GM12878 (cell line): ENCODE data around the gene NRK.

Experiments
- CTCF ChIP-seq, 3 experiments: IDR thresholded peaks in 2 of 3; conservative IDR thresholded peaks in 1 of 3; 2 replicates each; pipeline ENCODE4 v1.5.1; 2011; ENCODE audit warnings: low read depth in 3 of 3, low read length in 3 of 3, mild to moderate bottlenecking in 3 of 3, control low read depth in 2 of 3, moderate library complexity in 2 of 3, inconsistent platforms in 1 of 3, mixed read lengths in 1 of 3; ENCODE audit not compliant: control insufficient read depth in 2 of 3, insufficient read depth in 1 of 3; ENCODE audit errors: extremely low read depth in 1 of 3
- EZH2 ChIP-seq: IDR thresholded peaks from 2 replicates; pipeline ENCODE4 v1.6.1; 2012; ENCODE audit warnings: low read depth, mild to moderate bottlenecking, control low read depth, inconsistent platforms, low read length, borderline replicate concordance; ENCODE audit not compliant: control insufficient read depth
- MYC ChIP-seq: IDR thresholded peaks from 2 replicates; pipeline ENCODE4 v1.6.1; 2011; ENCODE audit warnings: mild to moderate bottlenecking, low read length, moderate library complexity, inconsistent platforms; ENCODE audit not compliant: insufficient read depth, insufficient replicate concordance, insufficient read length, severe bottlenecking
- POLR2AphosphoS5 ChIP-seq: IDR thresholded peaks from 2 replicates; pipeline ENCODE4 v1.6.1; 2011; ENCODE audit warnings: mild to moderate bottlenecking, low read length, inconsistent platforms
- RAD21 ChIP-seq: IDR thresholded peaks from 2 replicates; pipeline ENCODE4 v1.6.1; 2011; ENCODE audit warnings: mild to moderate bottlenecking, low read depth, low read length, moderate library complexity; ENCODE audit not compliant: insufficient read depth
- RAD51 ChIP-seq: fragments of 450-650 bp; IDR thresholded peaks from 2 replicates; pipeline ENCODE4 v1.6.1; 2016; ENCODE audit warnings: moderate library complexity, mild to moderate bottlenecking, inconsistent platforms
- SIN3A ChIP-seq: IDR thresholded peaks from 2 replicates; pipeline ENCODE4 v1.6.1; 2012; ENCODE audit warnings: low read depth, low read length, improper control_type of control experiment
- SMAD1 ChIP-seq: fragments of 450-650 bp; IDR thresholded peaks from 2 replicates; pipeline ENCODE4 v1.6.1; 2018; ENCODE audit warnings: mild to moderate bottlenecking, low read depth; ENCODE audit not compliant: partially characterized antibody
- YY1 ChIP-seq: IDR thresholded peaks from 2 replicates; pipeline ENCODE4 v1.6.1; 2011; ENCODE audit warnings: low read depth, mild to moderate bottlenecking, low read length

- TF ChIP-seq YY1 (no peak), POLR2AphosphoS5 (no peak), SIN3A (no peak), SMAD1 (no peak), RAD21 (no peak), CTCF (IDR thresholded peaks at IDR 0.05 in 2 of 3, conservative IDR thresholded peaks at IDR 0.05 in 1 of 3; ENCODE audit: control insufficient read depth in 2 of 3, extremely low read depth in 1 of 3, insufficient read depth in 1 of 3, low read depth in 3 of 3, low read length in 3 of 3) (no peak), EZH2 (no peak), MYC (no peak), RAD51 (no peak)
These were observed 87.2 kb downstream of the NRK start for GRCh38 chrX:105909576-105909975.
